ENCODE measurements around the gene EXOSC3.

- TF ChIP-seq CTCF (IDR thresholded peaks at IDR 0.05) (no peak), POLR2A (IDR thresholded peaks at IDR 0.05) (no peak)
Observed at GRCh38 chr9:37746448-37747270, 38.2 kb downstream of the EXOSC3 start.

Measured in heart left ventricle (tissue), 13 donors.